Activated T-helper 17 cell treated with anti-CD3 and anti-CD28 coated beads, Interleukin-2, amount 50 U/mL, for 72 hours (primary cell): ENCODE data around the gene LRFN2. TPM values are rescaled to one million over a fixed set of nuclear protein-coding genes. Genes with fewer than 3 reads are reported as not detected.

Experiments
- ATAC-seq: fragments of 150-1000 bp; cut with Tn5 transposase; replicated peaks from 2 replicates; pipeline ENCODE4 v1.10.0; 2021; ENCODE audit warnings: mild to moderate bottlenecking, moderate library complexity
- H3K27ac Mint-ChIP-seq: one replicate; pipeline ENCODE4 v1.8.0; 2022; ENCODE audit warnings: mixed read lengths
- H3K27me3 Mint-ChIP-seq: one replicate; pipeline ENCODE4 v1.8.0; 2022; ENCODE audit warnings: mixed read lengths
- H3K36me3 Mint-ChIP-seq: one replicate; pipeline ENCODE4 v1.8.0; 2022; ENCODE audit warnings: low read depth, mild to moderate bottlenecking, mixed read lengths
- H3K4me1 Mint-ChIP-seq: one replicate; pipeline ENCODE4 v1.8.0; 2022; ENCODE audit warnings: mixed read lengths
- H3K4me3 Mint-ChIP-seq: one replicate; pipeline ENCODE4 v1.8.0; 2022; ENCODE audit warnings: mild to moderate bottlenecking, mixed read lengths
- H3K9me3 Mint-ChIP-seq: one replicate; pipeline ENCODE4 v1.8.0; 2022; ENCODE audit warnings: mixed read lengths
- total RNA-seq, 2 donors: library from RNA; stranded (reverse); gene quantifications; one replicate each; pipeline ENCODE4 v1.2.3, GENCODE V29; 2022

LRFN2 gene
- total RNA-seq, 2 donors from 2014 or later: 0.08 TPM; not detected in 1

- Mint-ChIP-seq H3K27me3 (peaks cover 8% of the 10 kb centered on the region), H3K4me1 (no peaks in the 10 kb centered on the region), H3K9me3 (no peaks in the 10 kb centered on the region), H3K27ac (no peak overlapping the region), H3K36me3 (no peaks in the 10 kb centered on the region), H3K4me3 (no peak overlapping the region)
- no peak for ATAC-seq
Measured at GRCh38 chr6:40505191-40505810, 81.9 kb downstream of the LRFN2 start.

- no peaks in the 10 kb centered on the region for H3K36me3 Mint-ChIP-seq
- H3K4me3 Mint-ChIP-seq: no peak overlapping the region
- peaks cover 8% of the 10 kb centered on the region for H3K27me3 Mint-ChIP-seq
- H3K9me3 Mint-ChIP-seq: no peaks in the 10 kb centered on the region
- ATAC-seq: no peak
- H3K4me1 Mint-ChIP-seq: no peaks in the 10 kb centered on the region
- no peak overlapping the region for H3K27ac Mint-ChIP-seq
Measured at GRCh38 chr6:40504274-40504673, 82.9 kb downstream of the LRFN2 start.

GRCh38 chr6:40500227-40500626 is 86.9 kb downstream of the LRFN2 start:
- Mint-ChIP-seq H3K27ac (no peak overlapping the region), H3K4me3 (no peak overlapping the region), H3K36me3 (no peaks in the 10 kb centered on the region), H3K9me3 (no peaks in the 10 kb centered on the region), H3K4me1 (no peaks in the 10 kb centered on the region), H3K27me3 (peaks cover 8% of the 10 kb centered on the region)
- no peak for ATAC-seq

GRCh38 chr6:40499215-40499614 is 87.9 kb downstream of the LRFN2 start:
- Mint-ChIP-seq H3K9me3 (no peaks in the 10 kb centered on the region), H3K27ac (no peak overlapping the region), H3K36me3 (no peaks in the 10 kb centered on the region), H3K27me3 (peaks cover 8% of the 10 kb centered on the region), H3K4me1 (no peaks in the 10 kb centered on the region), H3K4me3 (no peak overlapping the region)
- no peak for ATAC-seq

GRCh38 chr6:40498148-40498547 is 89.0 kb downstream of the LRFN2 start:
- H3K36me3 Mint-ChIP-seq: no peaks in the 10 kb centered on the region
- H3K27ac Mint-ChIP-seq: no peak overlapping the region
- H3K9me3 Mint-ChIP-seq: no peaks in the 10 kb centered on the region
- peaks cover 5% of the 10 kb centered on the region for H3K27me3 Mint-ChIP-seq
- no peak overlapping the region for H3K4me3 Mint-ChIP-seq
- ATAC-seq: no peak
- H3K4me1 Mint-ChIP-seq: no peaks in the 10 kb centered on the region

GRCh38 chr6:40492187-40492586 is 95.0 kb downstream of the LRFN2 start:
- H3K4me1 Mint-ChIP-seq: no peaks in the 10 kb centered on the region
- no peak overlapping the region for H3K27ac Mint-ChIP-seq
- H3K36me3 Mint-ChIP-seq: no peaks in the 10 kb centered on the region
- H3K27me3 Mint-ChIP-seq: no peaks in the 10 kb centered on the region
- H3K4me3 Mint-ChIP-seq: no peak overlapping the region
- H3K9me3 Mint-ChIP-seq: no peaks in the 10 kb centered on the region
- ATAC-seq: no peak

GRCh38 chr6:40490508-40490907 is 96.7 kb downstream of the LRFN2 start:
- Mint-ChIP-seq H3K4me3 (no peak overlapping the region), H3K27me3 (peaks cover 4% of the 10 kb centered on the region), H3K9me3 (no peaks in the 10 kb centered on the region), H3K27ac (no peak overlapping the region), H3K36me3 (no peaks in the 10 kb centered on the region), H3K4me1 (no peaks in the 10 kb centered on the region)
- no peak for ATAC-seq

- ATAC-seq: no peak
- Mint-ChIP-seq H3K4me3 (no peak overlapping the region), H3K4me1 (no peaks in the 10 kb centered on the region), H3K36me3 (no peaks in the 10 kb centered on the region), H3K27ac (no peak overlapping the region), H3K27me3 (peaks cover 6% of the 10 kb centered on the region), H3K9me3 (no peaks in the 10 kb centered on the region)
Measured at GRCh38 chr6:40489798-40490197, 97.4 kb downstream of the LRFN2 start.

GRCh38 chr6:40486576-40486975 is 100.6 kb downstream of the LRFN2 start:
- Mint-ChIP-seq H3K4me3 (no peak overlapping the region), H3K36me3 (no peaks in the 10 kb centered on the region), H3K27ac (no peak overlapping the region), H3K4me1 (peaks cover 6% of the 10 kb centered on the region), H3K9me3 (no peaks in the 10 kb centered on the region), H3K27me3 (peaks cover 14% of the 10 kb centered on the region)
- no peak for ATAC-seq

GRCh38 chr6:40485795-40486194 is 101.4 kb downstream of the LRFN2 start:
- no peak for ATAC-seq
- Mint-ChIP-seq H3K9me3 (no peaks in the 10 kb centered on the region), H3K36me3 (no peaks in the 10 kb centered on the region), H3K4me1 (peaks cover 6% of the 10 kb centered on the region), H3K27me3 (peaks cover 14% of the 10 kb centered on the region), H3K27ac (no peak overlapping the region), H3K4me3 (no peak overlapping the region)

- no peak for ATAC-seq
- Mint-ChIP-seq H3K36me3 (no peaks in the 10 kb centered on the region), H3K27me3 (peaks cover 14% of the 10 kb centered on the region), H3K4me1 (peaks cover 6% of the 10 kb centered on the region), H3K9me3 (no peaks in the 10 kb centered on the region), H3K27ac (no peak overlapping the region), H3K4me3 (no peak overlapping the region)
Measured at GRCh38 chr6:40485300-40485699, 101.9 kb downstream of the LRFN2 start.

- no peak for ATAC-seq
- Mint-ChIP-seq H3K36me3 (no peaks in the 10 kb centered on the region), H3K4me3 (no peak overlapping the region), H3K9me3 (no peaks in the 10 kb centered on the region), H3K27me3 (peaks cover 14% of the 10 kb centered on the region), H3K27ac (no peak overlapping the region), H3K4me1 (peaks cover 6% of the 10 kb centered on the region)
Measured at GRCh38 chr6:40484066-40484465, 103.1 kb downstream of the LRFN2 start.

- Mint-ChIP-seq H3K4me3 (no peak overlapping the region), H3K9me3 (no peaks in the 10 kb centered on the region), H3K36me3 (no peaks in the 10 kb centered on the region), H3K27me3 (peaks cover 22% of the 10 kb centered on the region), H3K4me1 (peaks cover 6% of the 10 kb centered on the region), H3K27ac (no peak overlapping the region)
- no peak for ATAC-seq
Measured at GRCh38 chr6:40482532-40482931, 104.6 kb downstream of the LRFN2 start.

GRCh38 chr6:40480678-40481077 is 106.5 kb downstream of the LRFN2 start:
- no peaks in the 10 kb centered on the region for H3K36me3 Mint-ChIP-seq
- H3K4me3 Mint-ChIP-seq: no peak overlapping the region
- H3K27me3 Mint-ChIP-seq: peaks cover 20% of the 10 kb centered on the region
- peaks cover 6% of the 10 kb centered on the region for H3K4me1 Mint-ChIP-seq
- H3K27ac Mint-ChIP-seq: no peak overlapping the region
- H3K9me3 Mint-ChIP-seq: no peaks in the 10 kb centered on the region
- ATAC-seq: no peak

GRCh38 chr6:40479706-40480105 is 107.5 kb downstream of the LRFN2 start:
- no peak overlapping the region for H3K27ac Mint-ChIP-seq
- H3K27me3 Mint-ChIP-seq: peaks cover 17% of the 10 kb centered on the region
- peaks cover 6% of the 10 kb centered on the region for H3K4me1 Mint-ChIP-seq
- no peaks in the 10 kb centered on the region for H3K9me3 Mint-ChIP-seq
- H3K36me3 Mint-ChIP-seq: no peaks in the 10 kb centered on the region
- H3K4me3 Mint-ChIP-seq: no peak overlapping the region
- ATAC-seq: no peak
